Smooth muscle cell (in vitro differentiated cells): ENCODE measurements around the gene SIAH2. TPM values are rescaled to one million over a fixed set of nuclear protein-coding genes. Genes with fewer than 3 reads are reported as not detected.

Source experiments
- DNase-seq: peaks from one replicate; lab custom pipeline; 2025; ENCODE audit not compliant: unreplicated experiment; lab: John Stamatoyannopoulos, UW
- H2AFZ ChIP-seq: fragments of 200-600 bp; sonication (generic); 2 replicates; pipeline ENCODE4 v1.6.0; 2016; ENCODE audit warnings: antibody characterized with exemption, low read depth, mild to moderate bottlenecking
- H3F3A ChIP-seq: fragments of 200-600 bp; sonication (generic); 2 replicates; pipeline ENCODE4 v1.6.0; 2017; ENCODE audit warnings: antibody characterized with exemption, low read depth
- H3K27ac ChIP-seq: fragments of 200-600 bp; sonication (generic); 2 replicates; pipeline ENCODE4 v1.5.1; 2016; ENCODE audit warnings: low read depth, mild to moderate bottlenecking
- H3K27me3 ChIP-seq: fragments of 200-600 bp; sonication (generic); 2 replicates; pipeline ENCODE4 v1.6.1; 2016; ENCODE audit warnings: low read depth, mild to moderate bottlenecking
- H3K36me3 ChIP-seq: fragments of 200-600 bp; sonication (generic); 2 replicates; pipeline ENCODE4 v1.5.1; 2016; ENCODE audit warnings: low read depth
- H3K4me1 ChIP-seq: fragments of 200-600 bp; sonication (generic); 2 replicates; pipeline ENCODE4 v1.5.1; 2016; ENCODE audit warnings: low read depth
- H3K4me2 ChIP-seq: fragments of 200-600 bp; sonication (generic); 2 replicates; pipeline ENCODE4 v1.6.0; 2016; ENCODE audit warnings: mild to moderate bottlenecking
- H3K4me3 ChIP-seq: fragments of 200-600 bp; sonication (generic); 2 replicates; pipeline ENCODE4 v1.5.1; 2016; ENCODE audit warnings: mild to moderate bottlenecking
- H3K79me2 ChIP-seq: fragments of 200-600 bp; sonication (generic); 2 replicates; pipeline ENCODE4 v1.6.0; 2016; ENCODE audit warnings: low read depth, mild to moderate bottlenecking
- H3K9ac ChIP-seq: fragments of 200-600 bp; sonication (generic); 2 replicates; pipeline ENCODE4 v1.6.0; 2016; ENCODE audit warnings: low read depth
- H3K9me3 ChIP-seq: fragments of 200-600 bp; sonication (generic); replicated peaks from 2 replicates; pipeline ENCODE4 v1.5.1; 2016; ENCODE audit warnings: low read depth
- H4K20me1 ChIP-seq: fragments of 200-600 bp; sonication (generic); 2 replicates; pipeline ENCODE4 v1.6.0; 2016; ENCODE audit warnings: low read depth
- WGBS: methylation state at CpG from one replicate; pipeline ENCODE4 v1.1.7; 2016; ENCODE audit warnings: low lambda C conversion rate; 5-methylcytosine and 5-hydroxymethylcytosine counted together
- polyA plus RNA-seq: library from polyadenylated mRNA; unstranded; fragments of >200 nt; fragmentation: Nextera tagmentation; extraction: Ambion mirVana; gene quantifications from 2 replicates; pipeline ENCODE4 v1.2.1, GENCODE V29; 2016
- total RNA-seq: library from RNA; depleted of rRNA; stranded (reverse); fragments of >200 nt; gene quantifications from 2 replicates; pipeline ENCODE4 v1.2.3, GENCODE V29; 2014
- TF ChIP-seq, protein P1 (sequence below): fragments of 200-600 bp; sonication (generic); IDR thresholded peaks from 2 replicates; pipeline ENCODE4 v1.5.1; 2017; ENCODE audit warnings: borderline replicate concordance, mild to moderate bottlenecking, antibody characterized with exemption; ENCODE audit not compliant: insufficient read depth, poor library complexity, severe bottlenecking

Gene SIAH2
- total and polyA plus RNA-seq, 2 experiments from 2014 or later = 43.9 to 44.9 TPM

DNA sequence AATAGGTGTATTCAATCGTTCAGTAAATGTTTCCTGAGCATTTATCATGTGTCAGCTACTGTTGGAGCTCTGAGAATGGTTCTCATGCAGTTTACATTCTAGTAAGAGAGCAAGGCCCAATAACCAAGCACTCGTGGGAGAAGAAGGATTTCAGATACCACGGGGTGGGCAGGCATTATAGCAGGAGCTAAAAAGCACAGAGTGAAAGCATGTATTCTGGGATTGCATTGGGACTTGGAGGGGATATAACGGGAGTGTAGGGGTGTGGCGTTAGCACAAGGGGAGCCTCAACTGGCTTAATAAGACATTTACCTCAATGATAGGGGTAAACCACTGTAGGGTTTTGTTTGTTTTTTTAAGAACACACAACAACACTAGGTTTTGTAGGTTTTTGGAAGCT is 1.6 kb upstream of the SIAH2 start:
- Histone ChIP-seq H3K27me3 (no peaks in the 10 kb centered on the region), H3K27ac (no peak overlapping the region), H3K4me3 (peak overlapping the region; percentile 60), H3K9me3 (no peaks in the 10 kb centered on the region), H3K9ac (no peak overlapping the region), H4K20me1 (peaks cover 24% of the 10 kb centered on the region), H2AFZ (no peak overlapping the region), H3K36me3 (no peaks in the 10 kb centered on the region), H3K4me2 (peak overlapping the region; percentile 82), H3K79me2 (peaks cover 29% of the 10 kb centered on the region), H3K4me1 (peaks cover 42% of the 10 kb centered on the region), H3F3A (peaks cover 9% of the 10 kb centered on the region)
- DNase-seq = no peak
- WGBS = 63% methylated on average over 5 of the region's 5 CpGs
- TF ChIP-seq, protein P1, sequence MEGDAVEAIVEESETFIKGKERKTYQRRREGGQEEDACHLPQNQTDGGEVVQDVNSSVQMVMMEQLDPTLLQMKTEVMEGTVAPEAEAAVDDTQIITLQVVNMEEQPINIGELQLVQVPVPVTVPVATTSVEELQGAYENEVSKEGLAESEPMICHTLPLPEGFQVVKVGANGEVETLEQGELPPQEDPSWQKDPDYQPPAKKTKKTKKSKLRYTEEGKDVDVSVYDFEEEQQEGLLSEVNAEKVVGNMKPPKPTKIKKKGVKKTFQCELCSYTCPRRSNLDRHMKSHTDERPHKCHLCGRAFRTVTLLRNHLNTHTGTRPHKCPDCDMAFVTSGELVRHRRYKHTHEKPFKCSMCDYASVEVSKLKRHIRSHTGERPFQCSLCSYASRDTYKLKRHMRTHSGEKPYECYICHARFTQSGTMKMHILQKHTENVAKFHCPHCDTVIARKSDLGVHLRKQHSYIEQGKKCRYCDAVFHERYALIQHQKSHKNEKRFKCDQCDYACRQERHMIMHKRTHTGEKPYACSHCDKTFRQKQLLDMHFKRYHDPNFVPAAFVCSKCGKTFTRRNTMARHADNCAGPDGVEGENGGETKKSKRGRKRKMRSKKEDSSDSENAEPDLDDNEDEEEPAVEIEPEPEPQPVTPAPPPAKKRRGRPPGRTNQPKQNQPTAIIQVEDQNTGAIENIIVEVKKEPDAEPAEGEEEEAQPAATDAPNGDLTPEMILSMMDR = no peak

DNA sequence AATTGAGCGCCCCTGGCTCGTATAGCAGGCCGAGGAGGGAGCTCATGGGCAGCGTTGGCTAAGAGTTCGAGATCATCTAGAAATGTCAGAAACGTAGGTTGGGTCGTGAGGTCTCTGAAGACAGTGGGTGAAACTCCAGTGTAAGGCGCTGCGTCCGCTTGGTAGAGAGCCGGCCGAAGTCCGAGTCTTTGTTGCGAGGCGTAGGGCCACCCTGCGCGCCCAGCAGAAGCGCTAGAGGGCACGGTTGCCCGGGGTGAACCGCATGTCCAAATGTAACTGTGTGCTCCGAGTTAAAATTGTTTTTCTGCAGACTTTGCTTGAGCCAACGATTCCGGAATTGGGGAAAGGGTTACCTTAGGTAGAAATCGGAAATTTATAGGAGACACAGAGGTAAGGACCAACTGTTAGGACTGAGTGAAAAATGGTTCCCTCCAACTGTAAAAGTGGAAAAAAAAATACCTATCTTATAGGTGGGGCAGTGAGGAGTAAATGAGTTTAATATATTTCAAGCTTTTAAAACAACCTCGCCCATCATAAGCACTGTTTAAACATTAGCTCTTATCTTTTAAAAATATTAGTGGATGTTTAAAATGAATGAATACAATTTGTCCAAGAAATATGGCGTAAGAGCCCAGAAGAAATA is 993 bp upstream of the SIAH2 start:
- Histone ChIP-seq H4K20me1 (peaks cover 30% of the 10 kb centered on the region), H3K9ac (peak overlapping the region; percentile 77), H3K9me3 (no peaks in the 10 kb centered on the region), H3K4me2 (peak overlapping the region; percentile 82), H3K27ac (peak overlapping the region; percentile 92), H3K4me3 (peak overlapping the region; percentile 60), H3F3A (peaks cover 9% of the 10 kb centered on the region), H3K27me3 (no peaks in the 10 kb centered on the region), H3K36me3 (no peaks in the 10 kb centered on the region), H2AFZ (peak overlapping the region; percentile 90), H3K4me1 (peaks cover 42% of the 10 kb centered on the region), H3K79me2 (peaks cover 35% of the 10 kb centered on the region)
- TF ChIP-seq, protein P1 = peak; percentile 8
- no peak for DNase-seq
- whole genome bisulfite sequencing = 8% methylated on average over 26 of the region's 27 CpGs

DNA sequence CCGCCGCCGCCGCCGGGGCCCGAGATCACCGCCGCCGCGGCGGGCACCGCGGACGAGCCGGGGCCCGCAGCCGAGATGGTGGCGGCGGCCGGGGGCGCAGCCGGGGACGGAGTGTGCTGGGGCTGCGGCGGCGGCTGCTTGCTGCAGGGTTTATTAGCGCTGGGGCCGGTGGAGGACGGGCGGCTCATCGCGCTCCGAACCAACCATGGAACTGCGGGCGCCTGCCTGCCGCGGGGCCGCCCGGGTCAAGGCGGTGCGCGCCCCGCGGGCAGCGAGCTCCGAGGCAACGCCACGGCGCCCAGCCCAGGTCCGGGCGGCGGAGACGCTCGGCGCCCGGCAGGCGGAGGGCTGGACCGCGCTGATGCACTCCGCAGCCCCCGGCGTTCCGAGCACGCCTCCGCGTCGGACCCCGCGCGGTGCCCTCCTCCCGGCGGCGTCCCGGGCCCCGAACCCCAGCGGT is 277 bp downstream of the SIAH2 start:
- WGBS = under 1% methylated on average over 66 of the region's 76 CpGs
- Histone ChIP-seq H2AFZ (no peak overlapping the region), H3K9me3 (no peaks in the 10 kb centered on the region), H3K4me1 (peaks cover 42% of the 10 kb centered on the region), H3K4me2 (peak overlapping the region; percentile 82), H3F3A (peaks cover 9% of the 10 kb centered on the region), H3K36me3 (no peaks in the 10 kb centered on the region), H3K27ac (peak overlapping the region; percentile 92), H3K79me2 (peaks cover 47% of the 10 kb centered on the region), H4K20me1 (peaks cover 43% of the 10 kb centered on the region), H3K27me3 (no peaks in the 10 kb centered on the region), H3K9ac (peak overlapping the region; percentile 77), H3K4me3 (peak overlapping the region; percentile 60)
- no peak for DNase-seq
- TF ChIP-seq, protein P1 = no peak
